ENCODE measurements around the gene MAGED2.

- TF ChIP-seq POLR2AphosphoS5 (IDR thresholded peaks at IDR 0.05; ENCODE audit: low read depth, low read length) (no peak), POLR2A (IDR thresholded peaks at IDR 0.05; ENCODE audit: low read depth, low read length) (no peak)
Measured at GRCh38 chrX:54786967-54787366, 20.6 kb upstream of the MAGED2 start.
